HG03439 (cell line): ENCODE results near the gene PLCH1.

Experiments
- ATAC-seq: cut with Tn5 transposase; IDR thresholded peaks from one replicate; pipeline ENCODE4 v1.9.1; 2021; ENCODE audit warnings: mild to moderate bottlenecking, moderate library complexity; ENCODE audit not compliant: unreplicated experiment

PLCH1 gene

DNA sequence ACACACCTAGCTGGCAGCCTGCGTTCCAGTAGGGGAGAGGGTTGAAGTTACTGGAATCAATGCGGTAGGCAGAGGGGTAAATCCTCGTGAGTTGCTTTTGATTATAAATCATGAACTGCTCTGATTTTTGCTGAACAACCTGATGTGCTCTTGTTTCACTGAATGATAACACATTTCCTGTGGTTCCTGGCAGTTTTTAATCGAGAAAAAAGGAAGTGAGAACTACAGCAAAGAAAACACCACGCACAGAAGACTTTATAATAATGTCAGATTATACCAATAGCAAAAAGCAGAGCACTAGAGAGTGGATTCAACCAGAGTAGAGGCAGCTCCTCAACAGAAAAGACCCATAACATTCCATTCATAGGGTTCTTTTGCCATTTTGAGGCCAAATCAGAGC, 250.5 kb downstream of the PLCH1 start:
- ATAC-seq, result no peak

DNA sequence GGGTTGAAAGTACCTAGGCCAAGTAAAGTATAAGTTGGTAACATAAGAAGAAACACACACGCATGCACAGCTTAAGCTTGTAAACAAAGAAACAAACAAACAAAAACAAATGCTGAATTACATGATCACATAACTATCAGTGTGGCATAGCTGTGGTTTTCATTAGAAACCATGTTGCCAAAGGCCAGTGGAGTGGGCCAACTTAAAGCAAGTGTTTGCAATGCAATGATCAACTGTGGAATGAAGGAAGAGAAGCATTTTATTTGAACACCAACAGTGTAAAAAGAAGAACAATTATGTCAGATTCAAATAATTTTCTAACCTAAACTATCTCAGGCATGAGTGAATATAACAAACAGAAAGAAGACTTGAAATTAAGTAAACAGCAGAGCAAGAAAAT, 252.0 kb downstream of the PLCH1 start:
- no peak for ATAC-seq

DNA sequence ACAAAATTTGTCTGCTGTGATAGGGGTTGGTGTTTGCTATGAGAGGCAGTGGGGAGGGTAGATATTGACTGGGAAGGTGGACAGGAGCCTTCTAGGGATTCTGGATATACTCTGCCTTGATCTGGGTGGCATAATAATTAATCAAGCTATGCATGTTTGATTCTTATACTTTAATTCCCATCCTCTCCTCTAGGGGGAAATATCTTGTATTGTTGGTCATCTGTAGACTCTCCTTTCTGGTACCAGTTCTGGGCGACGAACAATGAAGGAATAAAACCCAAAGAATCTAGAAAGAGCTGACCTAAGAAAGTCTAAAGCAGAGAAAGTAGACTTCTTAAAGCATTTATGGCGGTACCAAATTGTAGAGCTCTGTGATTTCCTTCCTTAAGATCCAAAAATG, 253.2 kb downstream of the PLCH1 start:
- no peak for ATAC-seq

DNA sequence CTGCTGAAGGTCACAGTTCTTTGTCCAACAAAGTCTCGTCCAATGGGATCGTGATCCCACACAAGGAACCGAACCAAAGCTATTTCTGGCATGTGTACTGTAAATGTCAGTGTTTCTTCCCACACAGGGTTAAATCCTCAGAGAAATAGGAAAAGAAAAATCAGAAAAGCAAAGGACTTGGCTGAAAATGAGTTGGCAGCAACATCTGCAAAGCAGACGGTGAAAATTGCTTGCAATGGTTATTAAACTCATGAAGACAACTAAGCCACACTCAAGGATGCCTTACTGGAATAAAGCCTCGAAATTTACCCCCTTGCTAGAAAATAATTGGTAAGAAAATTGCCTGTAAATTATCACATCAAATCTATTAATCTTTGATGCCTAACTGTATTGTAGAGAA, 256.2 kb downstream of the PLCH1 start:
- ATAC-seq, result no peak

DNA sequence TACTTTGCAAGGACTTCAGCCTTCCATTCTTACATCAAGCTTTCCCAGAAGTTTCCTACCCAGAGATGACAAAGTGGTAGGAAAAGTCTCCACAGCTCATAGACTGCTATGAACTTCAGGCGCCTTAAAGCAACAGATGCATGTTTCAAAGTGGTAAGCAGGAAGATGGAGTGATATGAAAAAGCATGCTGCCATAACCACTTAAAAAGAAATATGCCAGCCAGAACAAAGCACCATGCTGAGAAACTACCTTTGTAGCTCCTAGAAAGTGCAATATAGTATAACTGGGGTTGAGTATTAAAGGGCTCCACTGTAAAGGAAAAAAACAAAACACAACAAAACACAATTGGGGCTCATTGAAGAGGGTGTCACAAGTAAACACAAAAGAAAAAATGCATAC, 259.0 kb downstream of the PLCH1 start:
- ATAC-seq, result no peak

DNA sequence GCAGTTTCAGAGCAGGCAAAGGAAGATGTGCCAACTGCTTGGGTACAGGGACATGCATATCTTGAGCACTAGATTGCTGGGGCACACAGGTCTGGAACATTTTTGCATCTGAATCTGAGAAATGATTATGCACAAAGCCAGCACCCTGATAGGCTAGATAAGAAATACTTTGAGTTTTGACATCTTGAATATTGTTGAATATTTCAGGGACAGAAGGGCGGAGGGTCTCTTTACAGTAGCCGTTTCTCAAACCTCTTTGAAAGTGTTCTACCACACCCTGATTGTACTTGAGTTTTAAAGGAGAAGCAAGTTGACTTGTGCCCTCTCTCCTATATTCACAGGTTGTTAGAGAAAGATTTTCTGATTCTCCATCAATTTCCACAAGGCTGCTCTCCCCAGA, 263.3 kb downstream of the PLCH1 start:
- ATAC-seq, result no peak

DNA sequence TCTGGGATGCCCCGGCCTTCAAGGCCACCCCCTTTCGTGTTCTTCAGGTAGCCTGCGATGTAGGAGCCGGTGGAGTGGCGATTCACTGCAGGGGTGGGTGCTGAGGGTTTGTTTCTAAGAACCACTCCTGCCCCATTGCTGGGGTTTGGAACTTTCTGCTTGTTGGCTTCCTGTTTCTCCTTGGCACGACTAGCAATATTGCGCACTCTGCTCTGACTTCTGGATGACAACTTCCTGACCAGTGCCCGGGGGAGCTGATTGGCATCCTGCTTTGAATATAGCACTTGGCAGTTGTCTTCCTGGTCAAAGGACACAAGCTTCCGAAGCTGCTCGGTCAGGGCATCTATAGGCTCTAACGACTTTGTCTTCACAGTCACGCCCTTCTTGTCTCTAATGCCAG, 263.8 kb downstream of the PLCH1 start:
- ATAC-seq, result no peak

DNA sequence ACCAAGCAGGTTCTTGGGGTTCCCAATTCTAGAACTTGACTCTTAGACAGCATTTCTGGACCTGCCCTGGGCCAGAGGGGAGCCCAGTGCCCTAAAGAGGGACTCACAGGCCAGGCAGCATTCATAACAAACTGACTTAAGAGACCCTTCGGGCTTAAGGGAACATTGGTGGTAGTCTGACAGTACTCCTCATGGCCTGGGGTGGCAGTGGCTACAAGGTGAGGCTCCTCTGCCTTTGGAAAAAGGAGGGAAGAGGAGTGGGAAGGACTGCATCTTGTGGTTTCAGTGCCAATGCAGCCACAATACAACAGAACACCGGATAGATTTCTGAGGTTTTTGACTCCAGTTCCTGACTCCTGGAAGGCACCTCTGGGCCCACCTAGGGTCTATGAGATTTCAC, 279.2 kb downstream of the PLCH1 start:
- ATAC-seq, result no peak

DNA sequence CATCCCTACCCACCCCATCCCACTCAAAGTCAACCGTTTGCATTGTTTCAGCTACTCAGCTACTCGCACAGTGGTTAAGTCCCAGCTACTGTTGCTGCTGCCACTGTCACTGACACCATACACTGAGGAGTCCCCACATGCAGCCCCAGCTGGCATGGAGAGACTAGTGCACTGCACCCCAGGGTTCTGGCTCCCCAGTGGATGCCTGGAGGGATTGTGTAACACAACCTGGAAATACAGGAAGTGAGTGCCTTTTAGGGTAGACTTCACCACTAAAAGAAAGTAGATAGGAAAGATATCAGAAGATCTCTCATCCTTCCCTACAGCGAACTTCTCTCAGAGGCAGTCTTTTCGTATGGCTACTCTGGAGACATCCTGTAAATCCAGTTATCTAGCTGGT, 282.2 kb downstream of the PLCH1 start:
- ATAC-seq, result no peak

DNA sequence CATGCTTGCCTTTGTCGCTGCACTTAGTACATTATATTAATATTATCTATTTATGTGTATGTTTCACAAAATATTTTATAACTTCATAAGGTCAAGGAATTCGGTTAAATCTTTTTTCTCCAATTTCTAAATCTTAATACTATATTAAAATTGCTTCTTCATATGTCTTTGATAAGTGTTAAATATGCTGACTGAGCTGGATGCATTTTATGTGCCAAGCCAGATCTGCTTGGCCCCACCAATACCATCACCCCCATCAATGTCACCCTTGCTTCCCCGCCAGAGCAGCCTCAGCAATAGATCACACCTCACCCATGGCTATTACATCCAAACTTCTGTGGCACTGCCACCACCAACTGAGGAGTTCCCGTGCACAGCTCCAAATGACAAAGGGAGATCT, 287.3 kb downstream of the PLCH1 start:
- no peak for ATAC-seq

DNA sequence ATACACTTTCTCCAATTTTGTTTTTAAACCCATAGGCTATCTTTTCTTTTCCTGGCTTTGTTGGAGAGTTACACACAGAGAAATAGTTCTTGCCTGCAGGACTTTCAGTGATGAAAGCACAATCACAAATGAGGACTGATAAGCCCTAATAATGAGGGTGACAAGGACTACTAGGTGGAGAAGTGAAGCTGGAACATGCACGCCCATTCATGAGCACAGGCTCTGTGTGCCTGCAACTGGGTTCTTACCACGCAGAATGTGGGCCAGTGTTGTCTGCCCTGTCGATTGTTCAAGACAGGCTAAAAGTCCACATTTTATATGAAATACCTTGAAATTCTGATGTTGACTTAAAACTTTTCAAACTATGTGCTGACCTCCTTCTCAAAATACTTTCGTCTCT, 289.1 kb downstream of the PLCH1 start:
- no peak for ATAC-seq

DNA sequence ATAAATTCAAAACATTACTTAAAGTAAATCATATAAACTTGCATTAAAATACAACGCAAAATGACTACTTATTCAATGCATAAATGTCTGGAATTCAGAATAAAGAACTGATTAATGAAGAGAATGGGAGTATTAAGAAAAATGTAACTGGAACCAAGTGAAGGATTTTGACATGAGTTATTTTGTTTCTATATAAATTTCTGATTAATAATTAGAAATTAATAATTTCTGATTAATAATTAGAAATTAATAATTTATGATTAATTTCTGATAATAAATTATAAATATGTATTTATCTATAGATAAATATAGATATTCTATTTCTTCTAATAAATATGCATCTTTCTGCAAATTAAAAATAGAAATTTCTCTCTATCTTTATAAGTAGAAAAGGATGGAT, 291.4 kb downstream of the PLCH1 start:
- ATAC-seq, result no peak

DNA sequence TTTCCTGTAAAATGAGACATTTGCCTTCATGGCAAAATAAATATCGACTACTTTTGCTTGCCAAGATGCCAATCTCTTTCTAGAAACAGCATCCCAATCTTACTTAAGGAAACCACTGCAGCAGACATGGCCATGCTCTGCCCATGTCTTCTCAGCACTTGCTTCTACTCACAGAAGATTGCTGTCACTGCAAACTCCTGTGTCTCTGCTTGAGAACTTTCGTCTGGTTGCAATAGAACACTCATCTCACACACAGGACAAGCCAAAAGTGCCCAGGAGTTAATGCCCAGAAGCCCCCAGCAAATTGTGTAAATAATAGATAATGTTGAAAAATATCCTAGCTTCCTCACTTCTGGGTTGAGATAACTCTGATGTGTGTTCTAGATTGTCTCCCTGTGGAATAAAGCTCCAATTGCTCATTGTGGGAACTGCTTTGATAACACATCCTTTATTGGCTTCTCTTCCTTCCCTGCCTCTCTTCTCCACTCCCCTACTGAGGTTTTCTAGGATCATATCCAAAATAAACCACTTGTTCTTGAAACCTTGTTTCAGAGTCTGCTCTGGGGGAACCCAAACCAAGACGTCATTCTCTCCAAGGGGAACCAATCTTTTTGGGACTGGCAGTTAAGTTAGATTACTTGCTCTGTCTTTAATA, 295.1 kb downstream of the PLCH1 start:
- ATAC-seq, result no peak

DNA sequence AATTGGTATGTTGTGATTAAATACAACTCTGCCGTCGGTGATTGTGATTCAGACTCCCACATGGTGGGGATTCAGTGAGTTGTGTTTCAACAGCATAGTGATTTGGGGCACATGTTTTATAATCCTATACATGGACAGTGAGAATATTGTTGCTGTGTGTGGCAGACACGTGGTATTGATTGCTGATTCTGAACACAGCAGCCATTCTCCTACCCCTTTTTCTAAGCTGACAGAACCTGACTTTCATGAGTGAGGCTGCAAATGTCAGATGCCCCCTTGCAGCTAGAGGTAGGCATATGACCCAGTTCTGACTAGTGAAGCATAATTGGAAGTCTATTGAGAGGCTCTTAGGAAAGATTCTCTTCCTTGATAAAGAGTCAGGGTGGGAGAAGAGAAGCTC, 296.3 kb downstream of the PLCH1 start:
- ATAC-seq, result no peak

DNA sequence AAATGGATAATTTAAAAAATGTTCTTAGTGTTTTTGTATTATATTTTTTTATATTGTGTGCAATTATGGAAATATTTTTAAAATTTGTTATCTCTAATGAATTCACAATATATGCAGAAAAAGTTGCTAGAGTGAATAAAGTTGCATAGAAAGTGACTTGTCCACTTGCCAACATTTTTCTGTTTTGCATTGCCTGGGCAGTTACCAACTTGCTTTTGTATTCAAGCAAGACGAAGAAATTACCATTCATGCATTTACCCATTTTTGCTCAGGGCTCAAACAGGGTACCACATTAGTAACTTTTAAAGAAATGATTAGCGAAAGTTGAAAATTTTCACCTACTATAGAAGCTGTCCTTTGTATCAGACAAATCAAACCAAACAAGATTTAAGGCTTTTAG, 298.5 kb downstream of the PLCH1 start:
- no peak for ATAC-seq

DNA sequence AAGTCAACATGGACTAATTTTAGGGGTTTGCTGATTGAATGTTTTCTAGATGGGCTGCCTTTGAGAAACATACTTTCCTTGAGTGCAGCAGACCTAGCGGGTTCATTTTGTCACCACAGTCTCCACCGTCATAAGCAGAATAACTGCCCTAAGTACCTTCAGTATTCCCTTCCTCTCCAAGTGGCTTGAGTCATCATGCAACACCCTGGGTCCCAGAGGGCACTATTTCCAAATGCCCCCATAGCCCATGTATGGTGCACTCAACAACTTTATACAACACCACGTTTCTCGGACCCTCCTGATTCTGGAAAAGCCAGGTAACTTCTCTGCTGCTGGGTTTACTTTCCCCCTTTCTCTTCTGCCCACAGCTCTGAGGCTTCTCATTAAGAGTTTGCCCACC, 300.1 kb downstream of the PLCH1 start:
- no peak for ATAC-seq

DNA sequence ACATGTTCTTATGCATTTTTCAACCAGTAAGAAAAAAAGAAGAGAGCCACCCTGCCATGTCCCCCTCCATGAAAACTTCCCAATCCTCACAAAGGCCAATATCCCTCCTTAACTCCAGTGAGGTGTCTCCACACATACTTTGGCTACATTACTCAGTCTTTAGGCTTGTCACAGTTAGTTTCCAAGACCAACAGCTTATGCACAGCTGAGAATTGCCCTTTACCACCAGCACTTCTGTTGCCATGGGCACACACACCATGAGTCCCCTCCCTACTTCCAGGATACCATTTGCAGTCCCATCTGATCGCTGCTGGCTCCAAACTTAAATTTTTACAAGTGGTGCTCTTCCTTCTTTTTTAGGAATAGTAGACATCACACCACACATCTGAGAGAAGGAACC, 301.1 kb downstream of the PLCH1 start:
- ATAC-seq, result no peak

DNA sequence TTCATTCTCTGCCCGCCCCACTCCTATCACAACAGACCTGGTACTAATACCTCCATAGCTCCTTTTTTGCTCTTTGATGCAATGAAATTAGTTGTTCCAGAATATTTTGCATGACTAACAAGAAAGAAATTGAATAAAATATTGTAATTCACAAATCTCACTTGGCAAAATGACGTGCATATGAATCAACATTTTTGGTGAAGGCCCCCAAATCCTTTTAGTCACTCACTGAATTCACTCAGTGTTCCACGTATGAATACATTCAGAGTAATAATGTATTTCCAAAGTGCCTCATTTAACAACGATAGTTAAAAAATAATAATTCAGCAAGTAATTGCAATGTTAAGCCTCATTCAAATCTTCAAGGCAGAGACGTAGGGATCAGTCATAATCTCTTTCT, 302.8 kb downstream of the PLCH1 start:
- no peak for ATAC-seq

DNA sequence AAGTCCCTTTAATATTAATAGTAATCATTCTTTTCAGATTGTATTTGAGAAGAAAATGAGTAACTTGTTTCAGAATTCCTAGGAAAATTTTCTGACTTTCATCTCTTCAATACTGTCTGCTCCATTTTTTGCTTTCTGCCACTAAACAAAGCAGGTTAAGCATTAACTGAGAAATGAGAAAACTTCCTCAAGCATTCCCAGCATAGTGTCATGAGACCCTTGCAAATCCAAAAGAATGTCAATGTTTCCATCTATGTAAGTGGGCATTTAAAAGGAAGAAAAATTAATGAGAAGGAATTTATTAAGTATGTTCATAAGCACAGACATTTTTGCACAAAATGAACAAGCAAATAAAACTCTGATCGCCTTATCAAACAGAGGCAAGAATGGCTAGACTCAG, 303.4 kb downstream of the PLCH1 start:
- no peak for ATAC-seq

DNA sequence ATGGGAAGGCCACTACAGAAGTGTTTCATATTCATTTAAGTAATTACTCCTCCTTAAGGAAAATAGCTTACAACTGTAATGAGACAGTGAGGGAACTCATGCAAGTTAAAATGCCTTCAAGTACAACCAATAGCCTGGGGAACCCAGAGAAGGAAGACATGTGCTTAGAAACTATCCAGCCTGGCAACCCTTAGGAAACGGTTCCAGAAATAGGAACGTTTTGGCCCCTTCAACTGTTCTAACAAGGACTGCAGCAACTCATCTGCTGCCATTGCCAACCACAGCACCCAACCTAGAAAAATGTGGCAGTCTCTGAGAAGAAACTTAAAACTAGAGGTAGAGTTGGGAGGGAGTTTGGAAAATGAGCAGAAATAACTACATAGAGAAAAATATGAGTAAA, 303.8 kb downstream of the PLCH1 start:
- ATAC-seq, result no peak

DNA sequence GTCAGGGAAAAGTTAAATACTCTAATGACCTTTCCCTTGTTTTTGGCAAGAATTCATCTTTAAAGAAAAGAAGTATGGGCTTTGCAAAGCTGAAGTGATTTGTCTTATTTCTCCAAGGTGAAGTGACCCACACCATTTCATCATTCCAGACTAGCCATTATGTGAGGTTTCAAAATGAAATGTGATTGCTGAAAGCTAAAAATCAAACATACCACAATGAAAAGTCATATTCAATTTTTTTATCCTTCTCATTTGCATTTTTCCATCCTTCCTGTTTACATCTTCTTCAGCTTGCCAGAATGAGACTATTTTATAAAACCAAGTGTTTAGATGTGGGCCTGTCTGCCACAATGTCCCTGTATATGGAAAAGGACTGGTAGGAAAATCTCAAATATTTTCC, 309.1 kb downstream of the PLCH1 start:
- no peak for ATAC-seq

DNA sequence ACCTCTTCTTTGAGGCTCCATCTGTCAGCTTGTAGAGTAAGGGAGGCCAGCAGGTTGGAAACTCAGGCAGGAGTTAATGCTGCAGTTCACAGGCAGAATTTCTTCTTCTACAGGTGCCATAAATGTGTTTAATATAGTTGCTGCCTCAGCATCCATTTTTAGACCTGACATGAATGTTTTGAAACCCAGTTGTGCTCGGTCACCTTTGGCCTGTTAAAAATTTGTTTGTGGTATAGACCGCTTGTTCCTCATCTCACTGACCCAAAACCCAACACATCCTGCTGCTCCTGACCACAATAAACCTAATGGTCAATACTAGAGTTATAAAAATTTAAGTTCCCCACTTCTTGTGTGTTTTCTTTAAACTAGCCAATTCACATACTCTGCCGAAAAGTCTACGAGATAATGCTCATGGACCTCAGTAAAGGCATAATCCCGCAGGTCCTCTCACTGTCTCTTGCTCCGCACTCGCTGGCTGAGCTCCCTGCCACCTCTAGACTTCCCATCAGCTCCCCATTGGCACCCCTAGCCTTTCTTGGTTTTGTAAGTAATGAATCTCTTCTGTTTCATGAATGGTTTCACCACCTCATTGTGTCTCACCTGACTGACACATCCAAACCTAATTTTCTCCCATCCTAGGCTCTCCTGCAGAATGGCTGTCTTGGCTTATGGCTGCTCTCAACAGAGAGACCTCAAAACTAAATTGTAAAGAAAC, 312.9 kb downstream of the PLCH1 start:
- no peak for ATAC-seq

DNA sequence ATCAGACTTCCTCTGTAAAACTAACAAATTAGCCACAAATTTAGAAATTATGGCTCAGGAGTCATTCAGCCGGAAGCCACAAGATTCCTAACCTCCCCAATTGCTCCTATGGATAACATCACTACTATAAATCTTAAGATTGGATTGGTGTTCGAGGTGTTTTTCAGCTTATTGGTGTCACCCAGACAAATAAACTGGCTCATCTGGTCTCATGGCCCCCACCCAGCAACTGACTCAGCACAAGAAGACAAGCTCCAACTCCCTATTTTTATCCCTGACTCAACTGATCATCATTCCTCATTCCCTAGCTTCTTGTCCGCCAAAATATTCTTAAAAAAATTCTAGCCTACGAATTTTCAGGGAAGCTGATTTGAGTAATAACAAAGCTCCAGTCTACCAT, 316.3 kb downstream of the PLCH1 start:
- no peak for ATAC-seq
